SH-SY5Y (cell line): ENCODE measurements around the gene OR8J1.

Experiments used
- GATA2 ChIP-seq: IDR thresholded peaks from 2 replicates; pipeline ENCODE4 v1.6.1; 2011; ENCODE audit warnings: mild to moderate bottlenecking, low read depth, low read length
- GATA3 ChIP-seq: IDR thresholded peaks from 2 replicates; pipeline ENCODE4 v1.6.1; 2011; ENCODE audit warnings: low read depth, mild to moderate bottlenecking, low read length, moderate library complexity

OR8J1 gene

GRCh38 chr11:56353991-56354390, at the start of gene OR8J1:
TSS of gene OR8J1 (plus strand) at chr11:56354291. CDS start at chr11:56360247, 5,956 bp downstream.
- TF ChIP-seq GATA3 (no peak), GATA2 (no peak)

GRCh38 chr11:56307836-56308235, 46.3 kb upstream of the OR8J1 start:
- TF ChIP-seq GATA3 (no peak), GATA2 (no peak)

- TF ChIP-seq GATA3 (no peak), GATA2 (no peak)
Measured at GRCh38 chr11:56314844-56315243, 39.2 kb upstream of the OR8J1 start, which contains the start of gene OR8K3. TSS of gene OR8K3 (plus strand) at chr11:56315144. CDS start at chr11:56318307, 3,163 bp downstream.

- TF ChIP-seq GATA3, result no peak
- TF ChIP-seq GATA2, result no peak
Measured at GRCh38 chr11:56331861-56332491, 22.1 kb upstream of the OR8J1 start.

GRCh38 chr11:56333156-56333555, 20.9 kb upstream of the OR8J1 start:
- TF ChIP-seq GATA3 (no peak), GATA2 (no peak)

- TF ChIP-seq GATA2 (no peak), GATA3 (no peak)
Measured at GRCh38 chr11:56340289-56340688, 13.8 kb upstream of the OR8J1 start.

GRCh38 chr11:56345739-56346138, 8.4 kb upstream of the OR8J1 start, which contains the start of gene OR8K1:
TSS of gene OR8K1 (plus strand) at chr11:56346039. CDS start at chr11:56346039, 0 bp downstream.
- no peak for TF ChIP-seq GATA2
- no peak for TF ChIP-seq GATA3

GRCh38 chr11:56375324-56375723, 21.2 kb downstream of the OR8J1 start, which contains the start of gene OR8U1:
TSS of gene OR8U1 (plus strand) at chr11:56375624. CDS start at chr11:56375624, 0 bp downstream.
- no peak for TF ChIP-seq GATA3
- TF ChIP-seq GATA2, result no peak

- TF ChIP-seq GATA3 (no peak), GATA2 (no peak)
Measured at GRCh38 chr11:56380120-56380519, 26.0 kb downstream of the OR8J1 start.

- TF ChIP-seq GATA2 (no peak), GATA3 (no peak)
Measured at GRCh38 chr11:56394381-56394780, 40.3 kb downstream of the OR8J1 start.

GRCh38 chr11:56396047-56396446, 42.0 kb downstream of the OR8J1 start:
- TF ChIP-seq GATA2 (no peak), GATA3 (no peak)

- TF ChIP-seq GATA2, result no peak
- no peak for TF ChIP-seq GATA3
Measured at GRCh38 chr11:56404393-56404792, 50.3 kb downstream of the OR8J1 start.

- TF ChIP-seq GATA2 (no peak), GATA3 (no peak)
Measured at GRCh38 chr11:56410801-56411200, 56.7 kb downstream of the OR8J1 start.
